HG03457 (cell line): ENCODE results near the gene ARL6.

Experiments used
- ATAC-seq: cut with Tn5 transposase; IDR thresholded peaks from one replicate; pipeline ENCODE4 v1.9.1; 2021; ENCODE audit warnings: moderate number of reproducible peaks; ENCODE audit not compliant: unreplicated experiment

Gene ARL6, protein sequence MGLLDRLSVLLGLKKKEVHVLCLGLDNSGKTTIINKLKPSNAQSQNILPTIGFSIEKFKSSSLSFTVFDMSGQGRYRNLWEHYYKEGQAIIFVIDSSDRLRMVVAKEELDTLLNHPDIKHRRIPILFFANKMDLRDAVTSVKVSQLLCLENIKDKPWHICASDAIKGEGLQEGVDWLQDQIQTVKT

DNA sequence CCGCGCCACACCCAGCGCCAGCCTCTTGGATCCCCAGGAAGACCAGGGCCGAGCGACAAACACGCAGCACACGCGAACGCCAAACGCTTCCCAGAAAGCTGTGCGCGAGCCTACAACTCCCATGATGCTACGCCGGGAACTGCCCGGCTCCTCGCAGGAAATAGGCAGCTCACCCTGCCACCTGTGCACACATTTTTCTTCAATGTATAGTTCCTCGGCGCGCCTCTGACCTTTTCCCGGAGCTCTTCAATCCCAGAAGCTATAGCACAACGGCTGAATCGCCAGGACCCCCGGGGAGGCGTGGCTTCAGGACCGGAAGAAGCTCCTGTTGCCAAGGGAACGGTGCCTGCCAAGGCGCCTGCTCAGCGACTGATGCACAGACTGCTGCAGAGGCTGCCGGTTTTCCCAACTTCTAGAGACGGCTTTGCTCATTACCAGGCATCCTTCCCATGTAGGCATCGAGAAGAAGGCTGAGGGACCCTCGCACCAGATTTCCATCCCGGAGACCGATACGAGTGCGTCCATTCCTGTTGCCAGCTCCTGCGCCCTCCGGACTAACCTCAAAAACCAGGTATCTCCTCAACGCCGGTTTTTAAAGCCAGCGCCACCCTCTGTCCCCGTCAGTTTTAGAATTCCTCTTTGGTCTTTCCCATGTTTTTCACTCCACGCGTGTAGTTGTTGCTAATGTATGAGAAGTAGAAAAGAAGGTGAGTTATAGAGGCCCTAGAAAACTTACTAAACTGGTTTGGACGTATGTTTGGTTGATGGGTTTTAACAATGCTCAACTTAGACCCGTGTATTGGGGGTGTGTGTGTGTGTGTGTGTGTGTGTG is at the start of gene ARL6:
TSS of gene ARL6 (plus strand) at position 352 of the 832 bp plus-strand sequence. CDS start 3,350 bp downstream, outside the sequence.
- ATAC-seq, result peak; percentile 95

DNA sequence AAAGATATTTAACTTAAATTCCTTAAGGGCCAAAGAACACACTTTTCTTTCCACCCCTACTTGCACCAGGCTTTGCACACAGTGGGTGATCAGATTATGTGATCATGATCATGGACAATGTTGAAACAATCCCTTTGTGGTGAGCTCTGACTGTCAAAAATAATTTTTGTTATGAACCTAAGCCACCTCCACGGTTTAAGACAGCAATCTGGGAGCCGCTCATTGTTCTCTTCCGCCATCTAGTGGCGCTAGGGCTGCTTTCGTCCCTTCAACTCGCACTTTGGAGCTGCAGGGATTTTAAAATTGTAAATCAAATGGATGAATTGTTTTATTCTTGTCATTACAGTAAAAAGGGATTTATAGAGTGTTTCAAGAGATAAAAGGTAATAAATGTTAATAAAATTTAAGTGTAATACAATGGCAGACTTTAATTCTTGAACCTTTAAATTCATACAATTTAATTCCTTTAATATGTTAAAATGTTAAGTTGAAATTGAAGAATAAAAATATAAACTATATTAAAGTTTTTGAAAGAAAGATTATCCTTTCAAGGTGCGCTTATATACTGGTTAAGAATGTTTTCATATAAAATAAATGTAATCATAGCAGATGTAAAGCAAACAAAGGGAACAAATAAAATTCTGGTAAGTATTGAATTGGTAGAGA is 45.3 kb upstream of the ARL6 start:
- ATAC-seq, result peak; percentile 91

DNA sequence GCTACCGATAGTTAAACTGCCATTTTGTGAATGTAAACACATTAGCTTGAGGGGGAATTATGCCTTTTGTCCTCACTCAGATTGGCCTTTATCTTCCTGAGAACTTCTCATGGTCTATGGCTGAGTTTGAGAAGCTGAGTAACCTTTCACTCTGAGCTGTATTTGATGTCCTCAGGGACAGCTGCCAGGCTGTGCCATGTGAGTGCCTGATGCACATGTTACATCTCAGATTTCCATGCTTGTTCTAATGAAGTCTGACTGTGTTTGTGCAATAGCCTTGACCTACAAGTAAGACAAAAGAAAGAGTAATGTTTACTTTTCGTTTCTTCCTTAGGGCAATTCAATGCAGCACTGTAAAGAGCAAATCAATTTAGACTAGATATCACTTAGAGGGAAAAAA is 44.1 kb upstream of the ARL6 start:
- no peak for ATAC-seq

DNA sequence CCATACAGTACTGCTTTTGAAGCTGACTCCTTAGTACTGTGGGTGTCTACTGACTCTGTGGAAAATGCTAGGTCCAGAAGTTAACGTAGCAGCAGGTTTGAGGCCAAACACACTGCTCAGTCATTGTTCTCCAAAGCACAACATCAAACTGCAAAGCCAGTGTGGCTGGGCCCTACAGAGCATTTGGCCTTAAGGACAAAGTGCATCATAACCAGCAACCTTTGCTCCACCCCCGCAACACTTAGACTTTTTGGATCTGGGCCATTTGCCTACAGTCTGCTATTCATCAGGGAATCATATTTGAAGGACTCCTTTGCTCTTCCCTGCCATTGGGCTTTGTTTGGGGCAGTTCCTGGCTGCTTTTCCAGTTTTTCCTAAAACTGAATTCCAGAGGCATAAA is 43.1 kb upstream of the ARL6 start:
- no peak for ATAC-seq

DNA sequence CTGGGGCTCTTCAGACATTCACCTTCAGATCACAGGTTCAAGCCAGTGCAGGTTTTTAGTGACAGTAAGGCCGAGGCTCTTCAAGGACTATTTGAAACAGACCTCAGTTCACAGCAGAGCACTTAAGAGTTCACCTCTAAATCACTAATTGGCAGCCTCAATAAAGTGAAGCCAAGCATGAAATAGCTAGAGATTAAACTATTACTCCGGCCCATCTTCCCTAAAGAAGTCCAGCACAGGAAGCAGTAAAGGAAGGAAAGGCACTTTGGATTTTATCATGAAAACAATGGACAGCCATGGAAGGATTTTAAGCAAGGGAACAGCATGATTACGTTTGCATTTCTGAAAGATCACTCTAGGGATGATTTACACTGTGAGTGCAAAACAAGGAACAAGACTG is 27.6 kb upstream of the ARL6 start:
- no peak for ATAC-seq

DNA sequence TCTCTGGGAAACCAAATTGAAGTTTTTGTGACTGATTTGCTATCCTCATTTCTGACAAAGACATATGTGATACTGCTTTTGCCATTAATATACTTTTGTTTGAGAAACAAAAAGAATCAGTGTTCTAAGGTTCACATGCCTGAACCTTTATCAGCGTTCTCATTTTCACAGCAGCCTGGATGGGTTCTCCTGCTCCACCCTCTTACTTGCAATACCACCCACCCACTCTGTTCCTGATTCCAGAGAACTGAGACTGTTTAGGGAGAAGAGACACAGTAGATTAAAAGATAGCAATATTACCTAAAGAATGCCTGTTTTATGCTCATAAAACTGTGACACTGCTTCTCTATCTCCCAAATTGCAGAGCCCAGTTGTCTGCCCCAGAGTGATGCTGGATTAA is 25.8 kb upstream of the ARL6 start:
- no peak for ATAC-seq

DNA sequence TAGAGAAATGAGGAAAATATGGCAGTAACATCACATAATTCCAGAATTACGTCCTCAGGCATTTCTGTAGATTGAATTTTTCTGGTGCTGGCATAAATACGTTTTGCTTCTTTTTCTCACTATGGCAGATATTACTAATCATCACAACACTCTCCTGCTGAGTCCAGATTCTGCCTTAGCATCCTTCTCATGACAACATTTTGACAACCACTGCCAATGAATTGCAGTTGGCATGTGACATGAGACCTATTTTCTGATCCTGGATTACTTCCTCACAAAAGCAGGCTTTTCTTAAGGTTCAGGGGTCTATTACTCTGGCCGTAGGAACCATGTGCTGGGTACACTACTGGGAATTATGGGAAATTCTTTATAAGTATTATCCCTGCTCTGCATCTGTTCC is 22.5 kb upstream of the ARL6 start:
- ATAC-seq, result no peak

DNA sequence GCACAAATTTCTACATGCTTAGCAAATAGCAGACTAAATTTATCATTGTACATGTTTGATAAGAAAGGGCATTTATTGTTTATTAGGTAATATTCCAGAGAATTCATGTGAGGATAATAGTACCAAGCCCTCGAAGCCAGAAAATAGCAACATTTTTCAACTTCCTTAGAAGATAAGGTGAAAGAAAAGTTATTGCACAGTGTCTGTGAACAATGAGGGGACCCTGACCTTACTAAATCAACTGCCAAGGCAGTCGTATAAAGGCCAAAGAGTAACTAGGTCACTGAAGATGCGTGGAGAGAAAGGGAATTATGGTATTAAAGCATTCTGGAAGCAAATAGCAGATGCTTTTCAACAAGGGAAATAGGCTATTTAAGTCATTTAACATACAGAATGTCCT is 20.3 kb upstream of the ARL6 start:
- ATAC-seq, result no peak

DNA sequence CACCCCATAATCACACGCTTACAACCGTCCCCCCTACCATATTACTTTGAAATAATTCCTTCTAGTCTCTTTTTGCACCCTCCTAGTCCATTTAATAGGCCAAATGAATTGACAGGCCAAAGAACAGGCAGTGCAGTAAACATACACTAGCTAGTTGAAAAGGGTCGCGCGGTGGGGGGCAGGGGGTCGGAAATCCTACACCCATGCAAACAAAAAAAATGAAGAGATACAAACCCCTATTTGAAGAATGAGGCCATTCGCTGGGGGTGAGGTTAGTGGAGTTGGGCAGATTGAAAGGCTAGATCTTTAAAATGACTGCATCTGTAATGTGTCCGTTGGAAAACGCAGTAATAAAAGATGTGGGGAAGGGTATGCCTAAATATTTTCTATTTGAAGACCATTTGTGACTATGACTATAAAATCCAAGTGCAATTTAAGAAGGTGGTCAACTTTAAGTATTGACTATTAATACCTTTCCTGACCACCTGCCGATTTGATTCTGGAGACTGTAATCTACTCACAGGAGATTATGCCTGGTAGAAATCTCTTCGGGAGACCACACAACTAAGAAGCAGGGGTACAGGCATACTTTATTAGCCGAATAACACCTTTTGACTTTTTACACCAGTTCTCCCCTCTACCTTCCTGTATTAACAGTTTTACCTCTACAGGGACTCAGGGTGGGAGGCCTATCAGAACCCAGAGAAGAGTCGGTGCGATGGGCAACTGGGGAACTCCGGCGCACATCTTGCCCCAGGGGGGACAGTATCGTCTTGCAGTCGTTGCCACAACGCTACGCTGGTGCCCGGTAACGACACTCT is 762 bp upstream of the ARL6 start:
- no peak for ATAC-seq

DNA sequence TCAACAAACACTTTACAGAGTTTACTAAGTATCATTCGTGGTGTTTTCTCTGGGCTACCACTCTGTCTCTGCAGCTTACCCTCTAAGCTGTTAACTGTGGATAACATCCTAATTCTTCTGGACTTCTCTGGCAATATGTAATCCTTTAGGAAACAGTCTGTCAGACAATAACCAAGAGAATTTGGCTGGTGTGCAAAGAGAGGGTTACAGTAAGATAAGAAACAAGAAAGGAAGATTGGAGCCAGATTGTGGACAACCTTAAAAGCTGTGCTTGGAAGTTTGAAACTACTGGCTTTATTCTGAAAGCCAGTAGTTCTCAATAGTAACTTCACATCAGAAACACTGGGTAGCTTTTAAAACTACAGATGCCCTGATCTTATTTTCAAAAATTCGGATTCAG is 778 bp downstream of the ARL6 start:
- no peak for ATAC-seq

DNA sequence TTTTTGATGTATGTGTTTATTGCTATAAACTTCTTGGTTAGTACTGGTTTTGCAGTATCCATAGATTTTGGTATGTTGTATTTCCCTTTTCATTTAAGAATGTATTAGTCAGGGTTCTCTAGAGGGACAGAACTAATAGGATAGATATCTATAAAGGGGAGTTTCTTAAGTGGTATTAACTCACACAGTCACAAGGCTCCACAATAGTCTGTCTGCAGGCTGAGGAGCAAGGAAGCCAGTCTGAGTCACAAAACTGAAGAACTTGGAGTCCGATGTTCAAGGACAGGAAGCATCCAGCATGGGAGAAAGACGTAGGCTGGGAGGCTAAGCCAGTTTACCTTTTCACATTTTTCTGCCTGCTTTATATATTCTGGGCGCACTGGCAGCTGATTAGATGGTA is 8.4 kb downstream of the ARL6 start:
- ATAC-seq, result no peak

DNA sequence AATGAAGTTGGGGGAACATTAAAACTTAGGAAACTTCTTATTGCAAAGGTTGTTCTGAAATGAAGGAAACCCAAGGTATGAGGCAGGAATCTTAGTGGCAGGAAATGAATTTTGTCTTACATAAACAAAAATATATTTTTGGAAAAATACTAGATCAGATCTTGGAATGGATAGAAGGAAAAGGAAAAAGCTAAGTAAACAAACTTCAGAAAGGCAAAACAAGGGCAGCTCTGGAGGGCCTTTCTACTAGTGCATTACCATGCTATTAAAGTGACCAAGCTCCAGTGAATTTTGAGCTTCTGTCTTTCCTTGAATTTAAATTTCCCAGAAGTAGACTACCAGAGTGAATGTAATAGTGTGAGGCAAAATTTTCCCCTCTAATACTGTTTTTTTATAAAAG is 13.6 kb downstream of the ARL6 start:
- ATAC-seq, result no peak

DNA sequence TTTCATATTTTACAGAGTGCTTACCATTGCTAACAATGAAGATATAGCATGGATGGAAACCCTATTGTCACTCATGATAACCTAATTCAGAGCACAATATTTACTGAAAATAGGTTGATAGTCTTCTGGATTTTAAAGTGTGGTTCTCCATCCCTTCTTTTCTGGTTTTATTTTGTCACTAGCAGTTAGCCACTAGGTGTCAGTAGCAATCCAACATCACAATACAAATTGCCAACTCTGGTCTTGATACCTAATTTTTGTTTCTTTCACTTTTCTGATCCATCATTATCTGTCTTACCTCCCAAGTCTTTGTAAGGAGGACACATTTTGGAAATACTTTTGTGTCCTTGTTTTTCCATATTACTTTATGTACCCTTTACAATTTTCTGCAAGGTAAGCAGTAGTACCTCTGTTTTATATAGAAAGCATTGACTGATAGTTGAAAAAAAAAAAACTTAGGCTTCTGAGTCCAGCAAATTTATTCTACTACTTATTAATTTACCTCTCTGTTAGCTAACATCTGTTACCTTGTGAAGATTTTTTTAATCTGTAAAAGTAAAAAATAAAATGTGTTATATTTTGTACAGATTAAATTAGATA is 29.0 kb downstream of the ARL6 start:
- peak; percentile 53 for ATAC-seq

DNA sequence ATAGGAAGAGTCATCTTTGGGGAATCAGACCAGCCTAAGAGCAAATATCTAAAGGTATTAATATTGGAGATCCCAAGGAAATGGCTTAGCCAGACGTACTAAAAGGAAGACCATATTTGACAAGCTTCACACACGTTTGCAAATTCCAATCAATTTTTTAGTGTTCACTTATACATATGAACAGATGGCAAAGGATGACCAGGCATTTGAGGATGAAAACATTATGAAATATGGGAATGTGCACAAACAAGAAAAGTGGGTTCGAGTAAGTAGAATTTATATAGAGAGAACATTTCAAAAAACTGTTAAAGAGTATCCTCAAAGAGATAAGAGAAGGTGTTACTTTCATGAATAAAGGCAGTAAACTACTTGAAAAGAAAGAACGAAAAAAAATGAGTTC is 31.4 kb downstream of the ARL6 start:
- no peak for ATAC-seq

DNA sequence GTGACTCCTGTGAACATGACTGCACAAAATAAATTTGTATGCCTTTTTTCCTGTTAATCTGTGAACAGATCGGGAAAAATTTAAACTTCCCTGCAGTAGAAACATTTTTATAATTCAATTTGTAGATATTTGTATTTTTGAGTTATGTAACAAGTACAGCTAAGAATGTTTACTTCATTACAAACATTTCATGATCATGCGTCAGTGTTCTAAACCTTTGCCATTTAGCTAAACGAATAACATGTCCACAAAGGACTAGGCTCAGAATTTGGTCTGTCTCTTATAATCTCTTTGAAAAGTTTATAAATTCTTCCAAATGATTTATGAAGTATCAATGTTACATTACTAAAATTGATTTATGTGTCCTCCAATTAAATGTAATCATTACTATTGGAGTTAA is 39.9 kb downstream of the ARL6 start:
- no peak for ATAC-seq

DNA sequence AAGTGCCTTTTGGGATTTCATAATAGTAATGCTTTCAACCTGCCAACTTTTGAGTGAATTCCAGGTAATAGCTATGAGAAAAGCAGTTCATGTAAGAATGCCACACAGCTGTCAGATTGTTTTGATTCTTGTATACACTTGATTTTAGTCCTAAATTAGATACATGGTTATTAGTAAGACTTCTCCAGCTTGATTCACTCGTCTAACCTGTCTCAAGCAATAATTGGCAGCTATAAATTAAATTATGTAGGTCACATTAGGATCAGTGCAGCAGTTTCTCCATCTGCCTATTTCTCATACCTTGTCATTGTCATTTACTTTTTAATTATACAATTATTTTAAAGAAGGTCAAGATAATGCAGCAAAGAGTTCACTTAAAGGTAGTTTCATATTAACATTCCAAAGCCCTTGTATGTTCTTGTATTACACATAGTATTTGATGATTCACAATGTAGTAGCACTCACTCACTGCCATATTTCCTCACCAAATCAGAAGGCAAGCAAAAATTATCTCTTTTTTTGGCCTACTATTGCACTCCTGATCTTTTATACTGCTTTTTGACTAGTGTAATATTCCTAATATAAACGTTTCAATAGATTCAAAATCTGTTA is 46.3 kb downstream of the ARL6 start:
- ATAC-seq, result no peak

DNA sequence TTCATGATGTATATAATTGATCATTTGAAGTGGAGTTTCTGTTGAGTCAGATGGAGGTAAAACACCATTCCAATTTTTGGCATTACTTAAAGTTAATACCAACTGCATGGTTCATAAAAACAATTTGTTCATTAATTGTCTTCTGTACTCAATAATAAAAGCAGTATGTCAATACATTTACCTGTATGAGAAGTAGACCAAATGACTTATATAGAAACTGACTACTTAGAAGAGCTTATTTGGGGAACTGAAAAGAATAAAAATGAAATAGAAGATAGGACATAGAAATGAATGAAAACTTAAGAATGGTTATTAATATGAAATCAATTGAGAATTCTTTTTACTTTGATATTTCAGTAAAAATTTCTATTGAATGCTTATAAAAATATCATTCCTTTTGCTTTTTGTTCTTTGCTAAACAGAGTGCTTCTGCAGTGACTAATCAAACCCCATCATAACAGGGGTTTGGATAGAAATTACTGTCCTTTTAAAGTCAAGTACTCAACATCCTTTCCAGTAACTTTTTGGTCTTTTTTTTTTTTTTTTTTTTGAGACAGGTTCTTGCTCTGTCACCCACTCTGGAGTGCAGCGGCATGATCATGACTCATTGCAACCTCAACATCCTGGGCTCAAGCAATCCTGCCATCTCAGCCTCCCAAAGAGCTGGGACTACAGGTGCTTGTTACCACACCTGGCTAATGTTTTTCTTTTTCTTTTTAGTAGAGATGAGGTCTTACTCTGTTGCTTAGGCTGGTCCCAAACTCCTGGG is 50.8 kb downstream of the ARL6 start:
- no peak for ATAC-seq

DNA sequence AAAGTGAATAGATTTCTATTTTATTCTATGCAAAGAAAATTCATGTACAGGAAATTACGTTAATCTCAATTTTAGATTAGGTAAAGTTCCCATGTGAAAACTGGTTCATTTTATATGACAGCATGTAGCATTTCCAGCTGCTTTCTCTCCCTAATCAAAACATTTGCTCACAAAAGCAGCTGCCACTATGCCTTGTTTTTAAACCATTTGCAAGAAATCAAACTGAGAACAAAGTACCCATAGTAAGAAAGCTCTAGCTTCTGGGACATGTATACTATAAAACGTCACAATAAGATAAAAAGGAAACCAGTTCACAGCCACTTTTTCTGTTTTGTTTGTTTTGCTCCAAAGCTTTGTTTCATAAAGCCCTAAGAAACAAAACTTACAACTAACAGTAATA is 52.3 kb downstream of the ARL6 start:
- no peak for ATAC-seq

DNA sequence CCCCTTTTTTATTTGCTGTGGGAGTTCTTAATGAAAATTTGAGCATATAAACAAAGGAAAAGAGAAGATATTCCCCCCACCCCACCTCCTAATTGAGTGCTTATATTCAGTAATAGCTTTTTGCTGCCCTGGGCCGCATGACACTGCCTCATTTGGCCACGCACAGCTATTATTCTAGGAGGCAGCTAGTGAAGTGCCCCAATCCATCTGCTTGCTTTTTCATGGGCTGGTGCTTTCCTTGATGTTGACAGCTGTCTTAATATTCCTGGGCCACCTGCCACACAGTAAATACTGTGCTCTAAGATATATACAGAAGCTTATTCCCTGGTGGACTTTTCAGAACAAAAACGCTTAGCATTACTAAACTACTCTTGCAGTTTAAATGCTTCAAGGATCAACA is 53.4 kb downstream of the ARL6 start:
- ATAC-seq, result no peak

DNA sequence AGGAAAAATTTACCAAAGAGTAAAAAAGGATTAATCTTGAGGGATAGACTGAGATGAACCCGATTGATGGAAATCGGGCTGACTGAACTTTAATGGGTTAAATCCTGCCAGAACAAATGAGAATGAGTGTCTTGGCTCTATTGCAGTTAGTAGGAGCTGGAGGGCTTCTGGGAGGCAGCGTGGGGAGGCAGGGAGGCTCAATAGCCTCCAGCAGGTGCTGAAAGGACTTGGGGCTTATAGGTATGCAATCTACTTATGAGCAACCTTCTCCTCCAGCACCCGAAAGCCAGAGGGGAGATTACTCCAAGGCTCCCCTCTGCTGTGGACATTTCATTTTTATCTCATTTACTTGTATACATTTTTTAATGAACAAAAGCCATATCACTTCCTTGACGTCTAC is 56.2 kb downstream of the ARL6 start:
- ATAC-seq, result no peak
